Stimulated activated CD4-positive, alpha-beta T cell treated with anti-CD3 and anti-CD28 coated beads, TNF-alpha, amount 100 ng/mL, for 24 hours (primary cell): ENCODE measurements around the gene LRRC14B.

Experiments used
- DNase-seq, 3 experiments: peaks; one replicate each; pipeline ENCODE4 v3.0.0-alpha.2; 2020; ENCODE audit warnings: low read depth in 3 of 3

LRRC14B gene

GRCh38 chr5:191036-191948, at the start of gene LRRC14B:
Gene LRRC14B, plus strand, starts transcription at chr5:191495. Its CDS starts 44 bp downstream, at chr5:191539.
- DNase-seq, result no peak

GRCh38 chr5:141761-142160, 49.5 kb upstream of the LRRC14B start:
- no peak for DNase-seq

- DNase-seq, result no peak
Measured at GRCh38 chr5:142246-142810, 49.0 kb upstream of the LRRC14B start.

GRCh38 chr5:143041-143440, 48.3 kb upstream of the LRRC14B start:
- DNase-seq, result no peak

GRCh38 chr5:144941-145340, 46.4 kb upstream of the LRRC14B start:
- DNase-seq, result no peak

GRCh38 chr5:145585-146323, 45.5 kb upstream of the LRRC14B start:
- DNase-seq, result no peak

- no peak for DNase-seq
Measured at GRCh38 chr5:147751-148150, 43.5 kb upstream of the LRRC14B start.

GRCh38 chr5:149745-150485, 41.4 kb upstream of the LRRC14B start:
- no peak for DNase-seq

- DNase-seq, result no peak
Measured at GRCh38 chr5:150746-151145, 40.5 kb upstream of the LRRC14B start.

GRCh38 chr5:152077-152476, 39.2 kb upstream of the LRRC14B start:
- DNase-seq, result no peak

GRCh38 chr5:153256-153655, 38.0 kb upstream of the LRRC14B start:
- DNase-seq, result no peak

GRCh38 chr5:154236-154635, 37.1 kb upstream of the LRRC14B start:
- DNase-seq, result no peak

GRCh38 chr5:154826-155225, 36.5 kb upstream of the LRRC14B start:
- no peak for DNase-seq

GRCh38 chr5:155651-156410, 35.5 kb upstream of the LRRC14B start:
- DNase-seq, result no peak

- DNase-seq, result no peak
Measured at GRCh38 chr5:156411-157072, 34.8 kb upstream of the LRRC14B start.

- no peak for DNase-seq
Measured at GRCh38 chr5:157126-157715, 34.1 kb upstream of the LRRC14B start.

- DNase-seq, result no peak
Measured at GRCh38 chr5:157801-158200, 33.5 kb upstream of the LRRC14B start.

- DNase-seq, result no peak
Measured at GRCh38 chr5:158807-159447, 32.4 kb upstream of the LRRC14B start.

- no peak for DNase-seq
Measured at GRCh38 chr5:159448-160172, 31.7 kb upstream of the LRRC14B start.
